CD14-positive monocyte (primary cell): ENCODE results near the gene LTF. TPM values are rescaled to one million over a fixed set of nuclear protein-coding genes. Genes with fewer than 3 reads are reported as not detected.

Source experiments
- DNase-seq, 3 donors: peaks; one replicate each; pipeline ENCODE4 v3.0.0-alpha.2; 2011 to 2022
- H2AFZ ChIP-seq: 2 replicates; pipeline ENCODE4 v1.6.0; 2012; ENCODE audit warnings: mild to moderate bottlenecking, low read depth, low read length, inconsistent platforms; ENCODE audit not compliant: insufficient read depth, poor library complexity, severe bottlenecking
- H3K27ac ChIP-seq, 2 donors: 1 replicate in 1 of 2; 2 replicates in 1 of 2; pipeline ENCODE4 v1.5.1; 2012 to 2013; ENCODE audit warnings: low read length in 2 of 2, control low read depth in 1 of 2, inconsistent platforms in 1 of 2, low read depth in 1 of 2, mild to moderate bottlenecking in 1 of 2
- H3K27me3 ChIP-seq, 2 donors: one replicate each; pipeline versions ENCODE4 v1.6.0 to v1.6.1; 2011 to 2013; ENCODE audit warnings: low read length in 2 of 2; ENCODE audit not compliant: control insufficient read depth in 2 of 2, insufficient read depth in 2 of 2
- H3K36me3 ChIP-seq, 2 donors: replicated peaks in 1 of 2; 1 replicate in 1 of 2; 2 replicates in 1 of 2; pipeline versions ENCODE4 v1.5.1 to v1.6.1; 2012 to 2013; ENCODE audit warnings: low read length in 2 of 2, control low read depth in 1 of 2, inconsistent platforms in 1 of 2, mild to moderate bottlenecking in 1 of 2; ENCODE audit not compliant: insufficient read depth in 2 of 2, control insufficient read depth in 1 of 2
- H3K4me1 ChIP-seq, 2 donors: 1 replicate in 1 of 2; 2 replicates in 1 of 2; pipeline versions ENCODE4 v1.5.1 to v1.6.1; 2012 to 2013; ENCODE audit warnings: low read length in 2 of 2, control low read depth in 1 of 2, inconsistent platforms in 1 of 2, mild to moderate bottlenecking in 1 of 2, moderate library complexity in 1 of 2; ENCODE audit not compliant: insufficient read depth in 2 of 2, control insufficient read depth in 1 of 2
- H3K4me2 ChIP-seq: replicated peaks from 2 replicates; pipeline ENCODE3; 2012; ENCODE audit warnings: low read length, moderate library complexity, mild to moderate bottlenecking; ENCODE audit not compliant: poor library complexity, severe bottlenecking; ENCODE audit errors: extremely low read depth
- H3K4me3 ChIP-seq, 3 experiments: fragments of 200-600 bp in 1 of 3; sonication (generic) in 1 of 3; replicated peaks in 1 of 3; 1 replicate in 2 of 3; 2 replicates in 1 of 3; pipeline ENCODE4 v1.5.1; 2011 to 2013; ENCODE audit warnings: low read length in 3 of 3, mild to moderate bottlenecking in 3 of 3, control low read depth in 2 of 3, low read depth in 2 of 3, inconsistent platforms in 1 of 3, moderate library complexity in 1 of 3
- H3K79me2 ChIP-seq: 2 replicates; pipeline ENCODE4 v1.6.0; 2012; ENCODE audit warnings: mild to moderate bottlenecking, control low read depth, inconsistent platforms, low read length, moderate library complexity; ENCODE audit not compliant: insufficient read depth
- H3K9ac ChIP-seq: 2 replicates; pipeline ENCODE4 v1.6.0; 2017; ENCODE audit warnings: low read length, mild to moderate bottlenecking; ENCODE audit not compliant: insufficient read depth, poor library complexity, severe bottlenecking
- H3K9me3 ChIP-seq, 2 donors: replicated peaks in 1 of 2; 1 replicate in 1 of 2; 2 replicates in 1 of 2; pipeline versions ENCODE4 v1.5.1 to v1.6.1; 2012 to 2013; ENCODE audit warnings: low read length in 2 of 2, control low read depth in 1 of 2; ENCODE audit not compliant: control insufficient read depth in 1 of 2, insufficient read depth in 1 of 2
- H4K20me1 ChIP-seq: 2 replicates; pipeline ENCODE4 v1.6.0; 2012; ENCODE audit warnings: mild to moderate bottlenecking, low read length, control low read depth, moderate library complexity; ENCODE audit not compliant: insufficient read depth
- H3K27ac Mint-ChIP-seq, 7 donors: one replicate each; pipeline ENCODE4 v1.8.0; 2020; ENCODE audit warnings: mild to moderate bottlenecking in 7 of 7, mixed read lengths in 7 of 7, moderate library complexity in 6 of 7, inconsistent platforms in 2 of 7
- H3K27me3 Mint-ChIP-seq, 3 donors: one replicate each; pipeline ENCODE4 v1.8.0; 2021 to 2022; ENCODE audit warnings: low read depth in 3 of 3, mild to moderate bottlenecking in 3 of 3, mixed read lengths in 3 of 3, moderate library complexity in 3 of 3, inconsistent platforms in 1 of 3
- H3K36me3 Mint-ChIP-seq, 2 donors: one replicate each; pipeline ENCODE4 v1.8.0; 2020; ENCODE audit warnings: mixed read lengths in 2 of 2, inconsistent platforms in 1 of 2, mild to moderate bottlenecking in 1 of 2
- H3K4me1 Mint-ChIP-seq: one replicate; pipeline ENCODE4 v1.8.0; 2020; ENCODE audit warnings: mild to moderate bottlenecking, mixed read lengths
- H3K4me3 Mint-ChIP-seq, 2 donors: one replicate each; pipeline ENCODE4 v1.8.0; 2020; ENCODE audit warnings: mild to moderate bottlenecking in 2 of 2, mixed read lengths in 2 of 2, moderate library complexity in 1 of 2
- H3K9me3 Mint-ChIP-seq, 7 donors: one replicate each; pipeline ENCODE4 v1.8.0; 2020 to 2022; ENCODE audit warnings: mixed read lengths in 7 of 7, mild to moderate bottlenecking in 6 of 7, moderate library complexity in 6 of 7, inconsistent platforms in 2 of 7
- CTCF ChIP-seq: fragments of 200-600 bp; IDR thresholded peaks from one replicate; pipeline ENCODE4 v1.8.0; 2022; ENCODE audit warnings: antibody characterized with exemption, mild to moderate bottlenecking
- WGBS: methylation state at CpG from one replicate; pipeline ENCODE4 v1.1.5; 2013; ENCODE audit warnings: missing lambda C conversion rate; ENCODE audit not compliant: insufficient coverage; 5-methylcytosine and 5-hydroxymethylcytosine counted together
- intact Hi-C, 2 donors: fragments of 100-400 bp; cut with micrococcal nuclease; formaldehyde crosslinking; loops; one replicate each; pipeline versions ENCODE4 v1.15.0 to v1.15.1; 2023
- polyA plus RNA-seq, 3 donors: library from polyadenylated mRNA; depleted of rRNA in 1 of 3; unstranded in 2 of 3; stranded (reverse) in 1 of 3; fragments of 300-500 nt in 2 of 3; fragments of >200 nt in 1 of 3; fragmentation: Illumina TruSeq in 2 of 3; gene quantifications; 1 replicate in 2 of 3; 2 replicates in 1 of 3; pipeline ENCODE4 v1.2.3, GENCODE V29; 2012 to 2021

Gene LTF
- polyA plus RNA-seq, 3 donors: not detected

DNA sequence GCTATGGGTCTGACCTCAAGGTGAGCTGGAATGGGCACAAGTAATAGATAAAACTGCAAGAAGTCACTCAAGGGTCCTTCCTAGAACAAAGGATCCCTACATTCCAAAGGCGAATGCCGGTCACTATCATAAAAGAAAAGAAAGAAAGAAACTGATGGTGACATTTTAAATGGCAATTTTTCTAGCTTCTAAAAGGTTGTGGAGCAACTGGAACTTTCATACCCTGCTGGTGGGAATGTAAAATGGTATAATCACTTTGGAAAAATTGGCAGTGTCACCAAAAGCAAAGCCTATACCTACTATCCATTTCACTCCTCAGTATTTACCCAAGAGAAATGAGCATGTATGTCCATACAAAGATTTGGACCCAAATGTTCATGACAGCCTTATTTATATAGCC lies 53.4 kb downstream of the LTF start:
- Mint-ChIP-seq H3K4me1 (peaks cover 57% of the 10 kb centered on the region), H3K27me3 (peaks cover 0 to 8% (median 0%) of the 10 kb centered on the region in 3 donors), H3K9me3 (no peaks in the 10 kb centered on the region), H3K4me3 (no peak overlapping the region), H3K36me3 (peaks cover 21 to 24% of the 10 kb centered on the region in 2 donors), H3K27ac (peak overlapping the region in 1 of 7 donors; percentile 35)
- Histone ChIP-seq H2AFZ (no peak overlapping the region), H3K27me3 (no peaks in the 10 kb centered on the region), H3K4me1 (peaks cover 23 to 35% of the 10 kb centered on the region in 2 donors), H3K27ac (no peak overlapping the region), H3K79me2 (peaks cover 10% of the 10 kb centered on the region), H3K4me2 (no peak overlapping the region), H3K36me3 (peaks cover 6 to 9% of the 10 kb centered on the region in 2 donors), H3K9ac (no peak overlapping the region), H3K4me3 (no peak overlapping the region), H3K9me3 (no peaks in the 10 kb centered on the region), H4K20me1 (no peaks in the 10 kb centered on the region)
- TF ChIP-seq CTCF: no peak
- DNase-seq: no peak
- WGBS: no CpG with 5 or more reads among the region's 2 CpGs
- intact Hi-C loops: no loop called here

DNA sequence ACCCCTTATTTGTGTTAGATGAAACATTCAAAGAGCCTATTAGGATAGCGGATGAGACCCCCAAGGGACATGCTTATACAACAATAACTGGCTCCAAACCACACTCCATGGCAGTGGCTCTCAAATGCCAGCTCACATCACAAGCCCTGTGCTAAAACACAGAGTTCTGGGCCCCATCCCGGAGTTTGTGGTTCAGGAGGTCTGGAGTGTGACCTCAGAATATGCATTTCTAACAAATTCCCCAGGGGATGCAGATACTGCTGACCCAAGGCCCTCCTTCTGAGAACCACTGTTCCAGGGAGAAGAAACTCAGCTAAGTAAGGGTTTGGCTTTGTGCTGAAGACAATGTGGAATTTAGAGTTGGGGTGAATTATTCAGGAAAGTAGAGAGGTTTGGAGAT lies 54.0 kb downstream of the LTF start:
- no peak for TF ChIP-seq CTCF
- Histone ChIP-seq H4K20me1 (no peaks in the 10 kb centered on the region), H3K27ac (no peak overlapping the region), H3K4me1 (peaks cover 26 to 38% of the 10 kb centered on the region in 2 donors), H3K4me2 (no peak overlapping the region), H2AFZ (no peak overlapping the region), H3K4me3 (no peak overlapping the region), H3K36me3 (peaks cover 6 to 9% of the 10 kb centered on the region in 2 donors), H3K27me3 (no peaks in the 10 kb centered on the region), H3K79me2 (peaks cover 10% of the 10 kb centered on the region), H3K9ac (no peak overlapping the region), H3K9me3 (no peaks in the 10 kb centered on the region)
- Mint-ChIP-seq H3K4me3 (peak overlapping the region in 1 of 2 donors; percentile 36), H3K27me3 (peaks cover 0 to 8% (median 0%) of the 10 kb centered on the region in 3 donors), H3K36me3 (peaks cover 21 to 24% of the 10 kb centered on the region in 2 donors), H3K9me3 (no peaks in the 10 kb centered on the region), H3K27ac (no peak overlapping the region), H3K4me1 (peaks cover 57% of the 10 kb centered on the region)
- intact Hi-C loops: no loop called here
- no peak for DNase-seq
- WGBS: 100% methylated on average over 1 of the region's 2 CpGs
